ENCODE results near the gene FHAD1. TPM values are rescaled to one million over a fixed set of nuclear protein-coding genes. Genes with fewer than 3 reads are reported as not detected.

FHAD1 gene
- total RNA-seq, 2 experiments from 2014 or later, result not detected

DNA sequence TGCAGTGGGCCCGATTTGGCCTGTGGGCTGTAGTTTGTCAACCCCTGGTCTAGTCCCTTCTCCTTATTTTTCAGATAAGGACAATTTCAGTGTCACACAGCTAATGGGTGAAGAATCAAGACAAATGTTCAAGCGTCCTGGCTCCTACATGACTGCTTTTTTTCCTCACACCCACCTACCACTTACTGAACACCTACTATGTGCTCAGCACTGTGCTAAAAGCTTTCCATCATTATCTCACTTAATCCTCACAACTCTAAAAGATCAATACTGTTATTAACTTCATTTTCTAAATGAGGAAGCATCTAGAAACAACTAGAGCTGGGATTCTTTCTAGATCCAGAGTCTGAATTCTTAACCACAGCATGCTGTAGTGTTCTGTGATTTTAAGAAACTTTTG is 94.2 kb downstream of the FHAD1 start:
- Mint-ChIP-seq H3K4me1 (ENCODE audit: low read depth) (peaks cover 30% of the 10 kb centered on the region), H3K27ac (no peak overlapping the region), H3K4me3 (no peak overlapping the region), H3K36me3 (no peaks in the 10 kb centered on the region), H3K27me3 (peaks cover 18% of the 10 kb centered on the region), H3K9me3 (no peaks in the 10 kb centered on the region)
- ChIA-PET POLR2A (no interaction called here), CTCF (interaction anchor here (3.7 kb wide), 1 partner anchor 18 kb away, joined by 18 read pairs; no protein-coding TSS in a partner anchor)
- no peak for DNase-seq
- intact Hi-C loops (cut with micrococcal nuclease), result loop anchor here (5.0 kb wide), 1 partner anchor 76 kb away; no protein-coding TSS in a partner anchor

DNA sequence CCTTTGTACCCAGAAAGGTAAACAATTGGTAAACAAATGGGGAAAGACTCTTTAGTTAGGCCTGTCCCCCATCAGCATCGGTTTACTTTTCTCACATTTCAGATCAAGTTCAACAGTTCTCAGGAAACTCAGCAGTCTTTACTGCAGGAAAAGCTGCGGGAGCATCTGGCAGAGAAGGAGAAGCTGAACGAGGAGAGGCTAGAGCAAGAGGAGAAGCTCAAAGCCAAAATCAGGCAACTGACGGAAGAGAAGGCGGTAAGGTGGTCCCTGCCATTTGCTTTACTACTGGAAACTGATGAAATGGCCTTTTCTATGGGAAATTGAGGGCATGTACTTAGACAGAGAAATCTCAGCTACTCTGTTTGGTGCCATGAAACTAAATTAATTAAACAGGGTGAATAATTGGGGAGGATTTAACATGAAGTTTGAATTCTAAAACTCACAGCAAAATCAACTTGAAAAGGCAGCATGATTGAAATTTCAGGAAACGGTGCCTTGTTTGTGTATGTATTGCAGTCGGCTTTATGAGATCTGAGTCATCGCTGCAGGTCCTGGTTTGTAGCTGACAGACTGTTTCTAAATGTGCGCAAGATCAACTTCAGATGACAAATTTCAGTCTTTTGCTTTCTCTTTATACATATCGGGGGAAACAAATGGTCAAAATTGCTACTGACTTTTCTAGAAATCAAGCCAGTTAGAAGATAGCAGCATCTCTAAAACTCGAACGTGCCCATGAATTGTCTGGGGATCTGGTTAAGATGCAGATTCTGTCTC is 94.8 kb downstream of the FHAD1 start:
- intact Hi-C loops (cut with micrococcal nuclease), result loop anchor here (5.0 kb wide), 1 partner anchor 75 kb away; no protein-coding TSS in a partner anchor
- DNase-seq, result peak; percentile 31
- no peaks in the 10 kb centered on the region for H3K36me3 Mint-ChIP-seq
- H3K27me3 Mint-ChIP-seq, result peaks cover 19% of the 10 kb centered on the region
- peaks cover 31% of the 10 kb centered on the region for H3K4me1 Mint-ChIP-seq (ENCODE audit: low read depth)
- H3K9me3 Mint-ChIP-seq, result no peaks in the 10 kb centered on the region
- no peak overlapping the region for H3K4me3 Mint-ChIP-seq
- ChIA-PET POLR2A (no interaction called here), CTCF (interaction anchor here (1.0 to 3.7 kb wide), 3 partner anchors 18 to 90 kb away, joined by 3 to 18 read pairs (median 4); no protein-coding TSS in a partner anchor)
- peak overlapping the region; percentile 2 for H3K27ac Mint-ChIP-seq

DNA sequence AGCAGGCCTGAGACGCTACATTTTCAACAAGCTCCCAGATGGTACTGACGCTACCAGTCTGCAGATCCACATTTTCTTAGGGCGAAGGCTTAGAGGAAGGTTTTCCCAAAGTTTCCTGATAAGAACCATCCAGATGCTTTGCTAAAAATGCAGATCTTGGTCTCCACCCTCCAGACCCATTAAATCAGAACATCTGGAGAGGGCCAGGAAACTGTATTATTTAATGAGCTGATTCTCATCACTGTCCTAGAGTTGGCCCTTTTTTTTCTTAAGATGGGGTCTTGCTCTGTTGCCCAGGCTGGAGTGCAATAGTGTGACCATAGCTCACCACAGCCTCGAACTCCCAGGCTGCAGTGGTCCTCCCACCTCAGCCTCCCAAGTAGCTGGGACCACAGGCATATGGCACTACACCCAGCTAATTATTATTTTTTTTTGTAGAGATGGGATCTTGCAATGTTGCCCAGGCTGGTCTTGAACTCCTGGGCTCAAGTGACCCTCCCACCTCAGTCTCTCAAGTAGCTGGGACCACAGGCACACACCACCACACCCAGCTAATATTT is 95.5 kb downstream of the FHAD1 start:
- H3K27ac Mint-ChIP-seq, result peak overlapping the region; percentile 2
- ChIA-PET POLR2A (no interaction called here), CTCF (interaction anchor here (1.0 to 3.7 kb wide), 3 partner anchors 19 to 89 kb away, joined by 3 to 18 read pairs (median 4); no protein-coding TSS in a partner anchor)
- no peaks in the 10 kb centered on the region for H3K36me3 Mint-ChIP-seq
- intact Hi-C loops (cut with micrococcal nuclease), result loop anchor here (5.0 kb wide), 1 partner anchor 75 kb away; no protein-coding TSS in a partner anchor
- no peak for DNase-seq
- no peak overlapping the region for H3K4me3 Mint-ChIP-seq
- peaks cover 36% of the 10 kb centered on the region for H3K4me1 Mint-ChIP-seq (ENCODE audit: low read depth)
- H3K27me3 Mint-ChIP-seq, result peaks cover 22% of the 10 kb centered on the region
- H3K9me3 Mint-ChIP-seq, result no peaks in the 10 kb centered on the region

DNA sequence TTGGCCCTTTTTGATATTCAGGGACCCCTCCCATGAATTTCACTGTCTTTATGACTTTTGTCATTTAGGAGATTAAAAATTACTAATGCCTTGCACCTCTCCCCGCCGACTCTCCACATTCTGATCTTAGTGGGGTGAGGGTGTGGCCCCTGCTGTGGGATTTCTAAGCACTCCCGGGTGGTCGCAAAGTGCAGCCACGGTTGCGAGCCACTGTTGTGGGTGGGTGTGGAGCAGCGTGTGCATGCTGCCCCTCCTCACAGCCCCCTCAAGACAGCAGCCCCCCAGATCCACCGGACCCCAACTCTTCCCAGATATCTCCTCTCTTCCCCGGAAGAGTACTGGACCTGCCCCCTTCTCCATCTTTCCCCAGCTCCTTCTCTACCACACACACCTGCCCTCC is 96.1 kb downstream of the FHAD1 start:
- intact Hi-C loops (cut with micrococcal nuclease), result loop anchor here (5.0 kb wide), 1 partner anchor 74 kb away; no protein-coding TSS in a partner anchor
- ChIA-PET POLR2A (no interaction called here), CTCF (interaction anchor here (3.7 kb wide), 1 partner anchor 20 kb away, joined by 18 read pairs; no protein-coding TSS in a partner anchor)
- H3K4me3 Mint-ChIP-seq, result no peak overlapping the region
- H3K36me3 Mint-ChIP-seq, result no peaks in the 10 kb centered on the region
- no peak for DNase-seq
- peaks cover 39% of the 10 kb centered on the region for H3K4me1 Mint-ChIP-seq (ENCODE audit: low read depth)
- no peak overlapping the region for H3K27ac Mint-ChIP-seq
- no peaks in the 10 kb centered on the region for H3K9me3 Mint-ChIP-seq
- H3K27me3 Mint-ChIP-seq, result peaks cover 22% of the 10 kb centered on the region

DNA sequence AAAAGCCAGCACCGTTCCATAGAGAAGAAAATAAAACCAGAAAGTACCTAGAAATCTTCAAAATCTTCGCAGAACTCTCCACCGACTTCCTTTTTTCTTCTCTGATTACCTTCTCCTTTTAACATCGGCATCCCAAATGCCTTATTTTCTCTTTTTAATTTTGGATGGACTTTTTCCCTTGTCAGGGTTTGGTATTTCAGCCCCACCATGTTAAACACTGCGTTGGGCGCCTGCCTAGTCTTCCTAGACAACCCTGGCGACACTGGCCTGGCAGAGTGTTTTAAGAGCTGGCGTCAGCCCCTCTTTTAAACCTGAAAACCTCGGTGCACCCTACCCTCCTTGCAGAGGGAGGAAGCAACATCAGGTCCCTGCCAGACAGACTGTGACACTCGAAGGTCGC is 96.7 kb downstream of the FHAD1 start:
- Mint-ChIP-seq H3K36me3 (no peaks in the 10 kb centered on the region), H3K4me3 (no peak overlapping the region), H3K4me1 (ENCODE audit: low read depth) (peaks cover 39% of the 10 kb centered on the region), H3K9me3 (no peaks in the 10 kb centered on the region), H3K27ac (no peak overlapping the region), H3K27me3 (peaks cover 20% of the 10 kb centered on the region)
- no peak for DNase-seq
- intact Hi-C loops (cut with micrococcal nuclease), result loop anchor here (5.0 kb wide), 1 partner anchor 74 kb away; no protein-coding TSS in a partner anchor
- POLR2A ChIA-PET, result no interaction called here
- CTCF ChIA-PET, result no interaction called here

DNA sequence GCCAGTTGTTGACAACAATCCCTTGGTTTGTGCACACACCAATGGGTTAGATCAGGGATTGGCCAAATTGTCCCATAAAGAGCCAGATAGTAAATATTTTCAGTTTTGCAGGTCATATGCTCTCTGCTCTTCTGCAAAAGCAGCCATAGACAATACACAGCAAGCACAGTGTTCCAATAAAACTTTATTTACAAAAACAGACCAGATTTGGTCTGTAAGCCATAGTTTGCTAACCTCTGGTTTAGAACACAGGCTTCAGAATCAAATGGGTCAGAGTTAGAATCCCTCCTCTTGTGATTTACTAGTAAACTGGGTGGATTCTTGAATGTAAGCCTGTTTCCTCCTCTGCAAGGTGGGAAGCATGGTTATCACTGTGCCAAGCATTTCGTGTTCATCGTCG is 97.4 kb downstream of the FHAD1 start:
- ChIA-PET POLR2A (interaction anchor here (1.0 kb wide), 1 partner anchor 16 kb away, joined by 3 read pairs; no protein-coding TSS in a partner anchor), CTCF (interaction anchor here (1.6 kb wide), 1 partner anchor 21 kb away, joined by 3 read pairs; no protein-coding TSS in a partner anchor)
- no peak overlapping the region for H3K4me3 Mint-ChIP-seq
- peaks cover 20% of the 10 kb centered on the region for H3K27me3 Mint-ChIP-seq
- intact Hi-C loops (cut with micrococcal nuclease), result loop anchor here (5.0 kb wide), 1 partner anchor 73 kb away; no protein-coding TSS in a partner anchor
- DNase-seq, result no peak
- no peaks in the 10 kb centered on the region for H3K9me3 Mint-ChIP-seq
- H3K36me3 Mint-ChIP-seq, result no peaks in the 10 kb centered on the region
- H3K27ac Mint-ChIP-seq, result no peak overlapping the region
- H3K4me1 Mint-ChIP-seq (ENCODE audit: low read depth), result peaks cover 39% of the 10 kb centered on the region

DNA sequence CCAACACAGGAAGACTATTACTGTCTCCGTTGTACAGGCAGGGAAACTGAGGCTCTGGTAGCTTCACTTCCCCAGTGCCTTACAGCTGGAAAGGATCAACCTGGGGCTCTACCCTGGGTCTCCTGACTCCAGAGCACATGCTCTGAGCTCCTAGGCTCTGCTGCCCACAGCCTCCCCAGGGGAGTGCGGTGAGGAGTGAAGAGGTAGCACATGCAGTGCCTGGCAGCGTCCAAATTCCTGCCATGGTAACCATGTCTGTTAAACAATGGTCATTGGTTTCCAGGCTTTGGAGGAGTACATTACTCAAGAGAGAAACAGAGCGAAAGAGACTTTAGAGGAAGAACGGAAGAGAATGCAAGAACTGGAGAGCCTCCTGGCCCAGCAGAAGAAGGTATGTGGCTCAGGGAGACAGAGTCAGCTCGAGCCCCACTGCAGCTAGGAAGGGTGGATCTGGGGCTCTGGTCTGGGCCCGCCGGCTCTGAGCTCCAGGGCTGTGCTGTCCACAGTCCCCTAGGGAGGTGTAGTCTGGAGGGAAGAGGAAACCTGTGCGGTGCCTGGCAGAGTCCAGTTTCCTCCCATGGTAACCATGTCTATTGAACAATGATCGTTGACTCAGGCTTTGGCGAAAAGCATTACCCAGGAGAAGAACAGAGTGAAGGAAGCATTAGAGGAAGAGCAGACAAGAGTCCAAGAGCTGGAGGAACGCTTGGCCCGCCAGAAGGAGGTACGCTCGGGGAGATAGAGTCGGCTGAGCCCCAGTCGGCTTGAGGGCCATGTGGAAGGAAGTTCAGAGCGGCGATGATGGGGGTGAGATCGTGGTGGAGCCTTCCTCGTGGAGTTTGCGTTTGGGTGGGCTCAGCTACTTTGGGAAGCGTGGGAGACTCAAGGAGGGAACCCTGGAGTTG is 98.0 kb downstream of the FHAD1 start:
- Mint-ChIP-seq H3K4me3 (no peak overlapping the region), H3K9me3 (no peaks in the 10 kb centered on the region), H3K27me3 (peaks cover 20% of the 10 kb centered on the region), H3K36me3 (no peaks in the 10 kb centered on the region), H3K4me1 (ENCODE audit: low read depth) (peaks cover 39% of the 10 kb centered on the region), H3K27ac (no peak overlapping the region)
- ChIA-PET POLR2A (interaction anchor here (1.0 kb wide), 1 partner anchor 17 kb away, joined by 3 read pairs; no protein-coding TSS in a partner anchor), CTCF (interaction anchor here (1.6 kb wide), 1 partner anchor 22 kb away, joined by 3 read pairs; no protein-coding TSS in a partner anchor)
- intact Hi-C loops (cut with micrococcal nuclease), result loop anchor here (5.0 kb wide), 1 partner anchor 72 kb away; no protein-coding TSS in a partner anchor
- DNase-seq, result no peak

DNA sequence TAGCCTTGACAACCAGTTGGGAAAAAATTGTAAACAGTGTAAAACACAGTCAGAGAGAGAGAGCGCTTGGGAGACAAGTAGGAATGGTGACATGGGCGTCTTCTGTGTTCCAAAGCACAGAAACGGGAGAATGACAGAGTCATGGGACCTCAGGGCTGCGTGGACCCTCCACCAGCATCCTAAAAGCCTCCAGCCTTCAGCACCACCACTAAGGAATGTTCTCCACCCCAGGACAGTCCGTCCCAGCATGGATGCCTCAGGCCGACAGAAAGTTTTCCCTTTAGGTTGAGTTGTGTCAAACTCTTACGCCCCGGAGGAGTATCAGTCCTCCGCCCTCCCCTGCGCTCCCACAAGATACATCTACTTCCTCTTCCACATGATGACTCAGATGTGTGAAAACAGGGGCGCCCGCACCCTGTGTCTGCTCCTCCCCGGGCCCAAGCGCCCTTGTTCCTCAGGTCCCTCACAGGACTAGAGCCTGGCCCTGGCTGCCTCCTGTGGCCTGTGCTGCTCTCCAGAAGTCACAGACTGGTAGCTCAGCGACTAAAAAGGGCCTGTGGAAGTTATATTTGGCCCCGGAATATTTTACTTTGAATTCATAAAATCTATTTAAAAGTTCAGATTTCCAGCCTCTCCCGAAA is 98.8 kb downstream of the FHAD1 start:
- H3K27me3 Mint-ChIP-seq, result peaks cover 20% of the 10 kb centered on the region
- POLR2A ChIA-PET, result no interaction called here
- no peaks in the 10 kb centered on the region for H3K9me3 Mint-ChIP-seq
- peaks cover 39% of the 10 kb centered on the region for H3K4me1 Mint-ChIP-seq (ENCODE audit: low read depth)
- peak; percentile 73 for DNase-seq
- intact Hi-C loops (cut with micrococcal nuclease), result no loop called here
- H3K27ac Mint-ChIP-seq, result no peak overlapping the region
- no peaks in the 10 kb centered on the region for H3K36me3 Mint-ChIP-seq
- CTCF ChIA-PET, result interaction anchor here (0.6 to 1.6 kb wide), 2 partner anchors 22 kb away, joined by 3 read pairs; no protein-coding TSS in a partner anchor
- no peak overlapping the region for H3K4me3 Mint-ChIP-seq

DNA sequence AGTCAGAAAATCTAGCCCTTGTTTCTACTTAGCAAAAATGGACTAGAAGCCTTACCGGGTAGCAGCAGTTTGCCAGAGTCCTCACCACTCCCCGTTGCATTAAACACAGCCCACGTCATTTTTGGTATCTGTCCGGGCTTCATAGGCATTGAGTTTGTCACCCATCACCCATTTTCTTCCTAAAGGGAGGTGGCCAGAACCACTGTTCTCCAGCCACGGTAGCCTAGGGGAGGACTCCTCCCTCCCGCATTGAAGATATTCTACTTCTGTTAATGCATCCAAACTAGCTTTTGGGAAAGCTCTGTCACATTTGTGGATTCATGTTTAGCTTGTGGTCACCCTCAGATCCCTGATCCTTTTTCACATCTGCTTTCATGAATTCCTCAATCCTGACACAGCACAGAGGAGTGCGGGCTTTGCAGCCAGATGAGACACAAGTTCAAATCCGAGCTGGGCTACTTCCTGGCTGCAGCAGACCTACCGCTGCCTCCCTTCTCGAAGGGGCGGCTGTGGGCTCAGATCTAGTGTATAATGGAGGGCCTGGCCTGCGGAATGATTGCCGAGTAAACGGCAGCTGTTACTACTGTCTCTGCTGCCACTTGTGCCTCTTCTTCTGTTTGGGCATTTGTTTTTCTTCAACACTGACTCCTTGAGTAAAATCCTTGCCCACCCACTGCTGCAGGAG is 99.5 kb downstream of the FHAD1 start:
- Mint-ChIP-seq H3K4me3 (no peak overlapping the region), H3K27ac (no peak overlapping the region), H3K27me3 (peaks cover 21% of the 10 kb centered on the region), H3K36me3 (no peaks in the 10 kb centered on the region), H3K9me3 (no peaks in the 10 kb centered on the region), H3K4me1 (ENCODE audit: low read depth) (peaks cover 37% of the 10 kb centered on the region)
- POLR2A ChIA-PET, result no interaction called here
- CTCF ChIA-PET, result interaction anchor here (0.6 kb wide), 1 partner anchor 23 kb away, joined by 3 read pairs; no protein-coding TSS in a partner anchor
- DNase-seq, result no peak
- intact Hi-C loops (cut with micrococcal nuclease), result no loop called here

DNA sequence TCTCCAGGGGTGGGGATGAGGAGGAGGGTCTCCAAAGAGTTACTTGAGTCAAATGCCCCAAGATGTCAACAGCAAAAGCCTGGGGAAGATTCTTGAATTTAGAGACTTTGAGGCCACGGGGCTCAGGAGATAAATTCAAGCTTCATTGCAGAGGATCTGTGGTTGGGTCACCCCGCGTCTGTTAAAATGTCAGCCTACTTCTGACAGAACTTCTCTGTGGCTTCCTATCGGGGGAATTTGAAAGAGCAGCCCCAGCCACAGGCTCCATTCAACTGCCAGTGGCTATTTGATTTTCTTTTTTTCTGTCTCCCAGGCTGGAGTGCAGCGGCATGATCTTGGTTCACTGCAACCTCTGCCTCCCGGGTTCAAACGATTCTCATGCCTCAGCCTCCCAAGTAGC is 100.2 kb downstream of the FHAD1 start:
- no peak overlapping the region for H3K27ac Mint-ChIP-seq
- H3K9me3 Mint-ChIP-seq, result no peaks in the 10 kb centered on the region
- H3K4me1 Mint-ChIP-seq (ENCODE audit: low read depth), result peaks cover 35% of the 10 kb centered on the region
- H3K4me3 Mint-ChIP-seq, result no peak overlapping the region
- ChIA-PET CTCF (no interaction called here), POLR2A (no interaction called here)
- intact Hi-C loops (cut with micrococcal nuclease), result no loop called here
- H3K27me3 Mint-ChIP-seq, result peaks cover 21% of the 10 kb centered on the region
- no peaks in the 10 kb centered on the region for H3K36me3 Mint-ChIP-seq
- DNase-seq, result no peak

DNA sequence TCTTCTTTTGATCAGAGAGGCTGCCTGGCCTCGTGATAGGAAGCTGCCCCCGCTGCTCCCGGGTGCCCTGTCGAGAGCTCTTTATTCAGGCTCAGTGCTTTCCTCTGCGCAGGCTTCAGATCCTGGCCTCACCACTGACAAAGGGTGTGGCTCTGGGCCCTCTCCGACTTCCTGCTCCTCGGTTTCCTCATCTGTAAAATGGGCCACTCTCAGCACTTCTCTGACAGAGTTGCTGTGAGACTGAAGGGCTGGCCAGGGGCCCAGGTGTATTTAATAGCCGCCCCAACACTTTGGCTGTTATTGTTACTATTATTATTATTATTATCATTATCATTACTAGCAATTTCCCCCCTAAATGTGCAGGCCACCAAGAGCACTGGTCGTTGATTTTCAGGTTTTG is 101.6 kb downstream of the FHAD1 start:
- H3K9me3 Mint-ChIP-seq, result no peaks in the 10 kb centered on the region
- H3K4me1 Mint-ChIP-seq (ENCODE audit: low read depth), result peaks cover 39% of the 10 kb centered on the region
- intact Hi-C loops (cut with micrococcal nuclease), result no loop called here
- H3K27ac Mint-ChIP-seq, result no peak overlapping the region
- ChIA-PET CTCF (no interaction called here), POLR2A (no interaction called here)
- DNase-seq, result no peak
- no peaks in the 10 kb centered on the region for H3K36me3 Mint-ChIP-seq
- H3K4me3 Mint-ChIP-seq, result no peak overlapping the region
- peaks cover 24% of the 10 kb centered on the region for H3K27me3 Mint-ChIP-seq
